Putamen (tissue), 1 donor: Measurements from ENCODE around the gene TRIM28.
"Not testable (repeated sequence)": the region's sequence is repeated elsewhere in the genome, so short reads cannot be mapped to it uniquely, and the experiment has no call there.

Experiments
- DNase-seq: peaks from one replicate; pipeline ENCODE4 v3.0.0-alpha.2; 2016; ENCODE audit warnings: low spot score

The TRIM28 gene

DNA sequence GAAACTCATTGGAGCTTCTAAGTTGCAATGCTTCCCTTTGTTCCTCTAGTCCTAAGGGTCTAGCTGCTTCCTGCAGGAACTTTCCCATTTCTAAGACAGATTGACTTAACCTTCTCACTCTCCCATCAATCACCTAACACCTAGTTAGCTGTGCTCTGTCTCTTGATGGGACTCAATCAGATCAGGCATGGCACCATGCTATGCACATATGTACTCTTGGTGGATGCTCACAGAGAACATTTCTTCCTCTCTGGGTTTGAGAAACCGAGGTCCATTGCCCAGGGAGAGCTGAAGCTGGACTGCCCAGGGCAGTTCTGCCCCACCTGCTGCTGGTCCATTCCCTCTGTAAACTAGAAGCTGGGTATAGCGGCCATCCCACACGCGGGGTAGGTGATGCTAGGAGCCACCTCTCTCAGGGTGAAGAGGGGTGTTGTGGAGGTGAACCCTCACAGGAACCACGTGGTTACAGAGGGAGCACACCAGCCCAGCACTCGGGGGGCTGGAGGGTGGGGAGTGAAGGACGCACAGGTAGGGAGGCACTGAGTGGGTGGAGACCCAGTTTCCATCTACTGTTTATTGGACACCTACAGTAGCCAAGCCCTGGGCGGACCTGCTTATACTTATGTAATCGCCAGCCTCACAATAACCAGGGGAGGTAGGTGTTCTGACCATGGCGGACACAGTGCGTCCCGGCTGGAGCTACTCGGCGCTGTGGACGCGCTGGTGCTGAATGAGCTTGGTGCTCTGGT, 17.7 kb downstream of the TRIM28 start:
- no peak for DNase-seq

GRCh38 chr19:58562122-58563033, 18.5 kb downstream of the TRIM28 start:
- DNase-seq: no peak

- no peak for DNase-seq
Measured at GRCh38 chr19:58563034-58563573, 19.2 kb downstream of the TRIM28 start.

DNA sequence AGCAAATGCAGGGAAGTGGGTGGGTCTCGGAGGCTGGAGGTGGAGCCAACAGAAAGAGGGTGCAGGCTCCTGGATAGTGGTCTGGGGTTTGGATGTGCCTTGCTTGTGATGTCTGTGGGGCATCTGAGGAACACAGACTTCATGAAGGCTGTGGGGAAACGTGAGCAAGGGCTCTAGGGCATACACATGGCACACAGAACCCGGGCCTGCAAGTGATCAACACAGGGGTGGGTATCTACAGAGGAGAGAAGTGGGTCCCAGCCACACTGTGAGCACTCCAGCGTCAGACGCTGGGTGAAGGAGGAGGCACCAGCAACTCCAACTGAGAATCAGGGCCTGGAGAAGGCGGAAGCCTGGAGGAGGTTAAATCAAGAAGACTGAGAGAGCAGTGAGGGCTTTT, 20.0 kb downstream of the TRIM28 start:
- DNase-seq: no peak

- DNase-seq: no peak
Measured at GRCh38 chr19:58566989-58567388, 23.1 kb downstream of the TRIM28 start.

DNA sequence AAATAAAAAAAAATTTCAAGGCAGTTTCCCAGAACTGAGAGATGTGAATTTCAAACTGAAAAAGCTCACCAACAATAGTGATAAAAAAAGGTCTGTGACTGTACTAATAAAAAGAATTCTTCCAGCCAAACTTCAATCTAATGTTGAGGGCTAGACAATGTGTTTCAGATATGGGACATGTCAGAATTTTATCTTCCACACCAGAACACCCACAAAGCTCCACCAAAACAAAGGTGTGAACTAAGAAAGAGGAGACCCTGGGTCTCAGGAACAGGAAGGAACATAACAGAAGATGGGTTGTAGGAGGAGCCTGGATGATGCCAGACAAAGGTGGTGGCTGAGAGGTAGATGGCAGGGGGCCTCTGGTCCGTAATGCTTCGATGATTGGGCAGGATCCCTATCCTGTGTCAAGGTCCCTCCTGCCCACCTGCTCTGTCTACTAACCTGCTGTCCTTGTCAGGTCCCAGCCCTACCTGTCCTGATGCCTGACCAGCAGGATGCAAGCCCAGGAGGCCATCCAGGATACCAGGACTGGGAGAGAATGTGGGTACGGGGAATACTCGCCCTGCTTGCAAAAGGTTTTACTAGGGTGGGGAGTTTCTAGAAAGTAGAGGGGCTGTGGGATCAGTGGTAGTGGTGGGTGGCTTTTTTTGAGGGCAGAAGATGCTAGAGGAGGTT, 24.7 kb downstream of the TRIM28 start:
- DNase-seq: no peak

GRCh38 chr19:58569191-58569942, 25.5 kb downstream of the TRIM28 start:
- no peak for DNase-seq

- DNase-seq: no peak
Measured at GRCh38 chr19:58569943-58570670, 26.2 kb downstream of the TRIM28 start.

DNA sequence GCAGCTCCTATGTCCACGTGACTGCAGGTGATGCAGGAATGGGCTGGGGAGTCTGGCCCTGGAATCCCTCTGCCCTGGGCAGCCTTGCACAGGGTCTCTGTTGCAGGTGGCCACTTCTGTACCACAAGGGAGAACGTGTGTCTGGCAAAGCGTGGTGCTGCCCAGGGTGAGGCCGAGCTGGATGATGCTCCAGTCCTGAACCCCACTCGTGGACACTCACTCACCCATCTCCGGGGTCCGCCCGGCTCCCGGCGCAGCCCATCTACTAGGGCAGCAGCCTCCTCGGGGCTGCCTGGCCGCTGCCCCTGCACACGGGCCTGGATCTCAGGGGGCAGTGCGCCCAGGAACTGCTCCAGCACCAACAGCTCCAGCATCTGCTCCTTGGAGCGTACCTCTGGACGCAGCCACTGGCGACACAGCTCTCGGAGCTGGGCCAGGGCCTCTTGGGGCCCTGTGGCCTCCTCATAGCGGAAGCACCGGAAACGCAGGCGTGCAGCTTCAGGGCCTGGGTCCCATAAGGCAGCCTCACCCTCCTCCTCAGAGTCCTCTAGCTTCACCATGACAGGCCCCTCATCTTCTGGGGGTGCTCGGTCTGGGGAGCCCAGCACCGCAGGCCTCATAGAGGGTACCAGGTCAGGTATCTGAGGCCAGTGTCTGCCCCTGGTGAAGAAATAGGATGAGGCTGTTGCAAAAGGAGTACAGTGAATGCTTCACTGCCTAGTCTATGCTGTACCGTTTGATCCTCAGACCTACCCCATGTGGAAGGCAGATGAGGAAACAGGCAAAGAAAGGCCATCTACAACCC, 27.1 kb downstream of the TRIM28 start:
- DNase-seq: no peak

GRCh38 chr19:58571575-58571947, 27.7 kb downstream of the TRIM28 start:
- DNase-seq: no peak

GRCh38 chr19:58572026-58572817, 28.4 kb downstream of the TRIM28 start:
- DNase-seq: no peak

- peak; percentile 100 for DNase-seq
Measured at GRCh38 chr19:58572818-58573657, 29.2 kb downstream of the TRIM28 start, which contains the start of gene MZF1. Gene MZF1, minus strand, starts transcription at chr19:58573335. Its CDS starts 1,946 bp downstream, at chr19:58571389.

DNA sequence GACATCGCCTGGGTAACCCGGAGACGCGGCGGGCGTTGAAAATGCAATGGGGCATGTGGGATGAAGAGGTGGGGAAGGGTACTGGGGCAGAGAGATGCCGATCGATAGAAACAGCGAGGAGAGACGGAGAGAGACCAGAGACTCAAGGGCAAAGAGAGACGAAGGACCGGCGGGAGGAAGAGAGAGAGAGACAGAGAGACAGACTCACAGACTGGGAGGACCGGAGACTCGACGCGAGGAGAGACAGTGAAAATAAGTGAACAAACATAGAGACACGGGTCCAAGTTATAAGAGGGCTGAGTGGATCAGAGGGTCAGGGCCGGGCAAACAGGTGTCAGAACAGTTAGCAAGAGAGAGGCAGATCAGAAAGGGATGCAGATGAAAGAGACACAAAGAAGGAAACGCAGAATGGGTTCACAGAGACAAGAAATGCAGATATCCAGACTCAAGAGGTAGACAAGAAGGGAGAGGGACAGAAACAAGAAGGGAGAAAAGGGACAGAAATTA, 29.8 kb downstream of the TRIM28 start:
- no peak for DNase-seq

DNA sequence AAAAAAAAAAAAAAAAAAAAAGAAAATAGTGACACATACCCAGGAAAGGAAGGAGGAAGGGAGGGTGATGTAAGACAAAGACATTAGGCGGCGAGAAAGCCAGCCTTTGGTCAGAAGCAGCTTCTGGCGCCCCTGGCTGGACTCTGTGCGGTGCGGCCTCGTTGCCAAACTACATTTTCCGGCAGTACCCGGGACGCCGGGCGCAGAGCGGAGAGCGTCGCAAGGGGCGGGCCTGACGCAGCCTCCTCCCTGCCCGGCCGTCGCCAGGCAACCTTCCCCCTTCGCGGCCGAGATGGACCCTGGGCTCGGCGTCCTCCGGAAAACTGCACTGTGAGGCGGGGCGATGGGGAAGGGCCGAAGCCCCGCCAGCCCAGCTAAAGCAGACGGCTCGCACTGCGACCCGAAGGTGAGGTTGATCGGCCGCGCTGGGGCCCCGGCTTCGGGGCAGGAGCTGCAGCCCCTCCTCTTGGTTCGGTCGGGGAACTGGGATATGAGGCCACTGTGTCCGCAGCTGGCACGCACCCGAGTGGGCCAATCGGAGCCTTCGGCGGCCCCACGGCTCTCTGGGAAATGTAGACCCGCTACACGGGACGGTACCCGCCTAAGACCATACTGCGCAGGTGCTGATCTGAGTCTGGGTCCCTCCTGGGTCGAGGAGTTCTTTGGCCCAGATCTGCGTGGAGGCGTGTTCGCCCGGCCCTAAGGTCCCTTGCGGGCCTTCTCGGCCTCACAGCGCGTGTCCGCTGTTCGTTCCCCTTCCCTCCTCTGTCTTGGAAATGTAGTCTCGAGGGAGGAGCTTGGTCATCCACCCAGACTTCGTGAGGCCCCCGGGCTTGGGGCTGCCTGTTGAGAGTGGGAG, 31.5 kb downstream of the TRIM28 start:
- DNase-seq: peak; percentile 91

- DNase-seq: not testable (repeated sequence)
Measured at GRCh38 chr19:58577581-58577980, 33.7 kb downstream of the TRIM28 start.

GRCh38 chr19:58578012-58578925, 34.4 kb downstream of the TRIM28 start:
- no peak for DNase-seq
